ENCODE measurements around the gene CCR6.

DNA sequence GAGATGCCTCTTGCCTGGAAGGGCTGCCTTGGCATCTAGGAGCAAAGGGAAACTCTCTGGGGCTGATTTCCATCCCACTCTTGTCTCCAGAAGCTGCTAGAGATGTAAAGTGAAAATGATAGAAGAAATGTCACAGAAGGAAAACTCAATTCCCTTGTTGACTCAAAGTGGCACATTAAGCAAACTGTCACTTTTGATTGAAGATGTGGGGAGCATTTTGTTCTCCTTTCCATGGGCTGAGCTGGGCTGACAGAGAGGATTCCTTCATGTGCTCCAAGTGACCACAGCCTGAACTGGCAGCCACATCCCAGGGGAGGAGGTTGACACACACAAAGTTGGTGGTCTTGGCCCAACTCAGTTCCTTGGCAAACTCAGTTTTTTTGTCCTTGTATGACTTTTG, 25.1 kb downstream of the CCR6 start:
- TF ChIP-seq CTCF (IDR thresholded peaks at IDR 0.05) = no peak
- TF ChIP-seq POLR2A (IDR thresholded peaks at IDR 0.05) = no peak
